Cardiac muscle cell (in vitro differentiated cells and primary cell): ENCODE results near the gene TAS2R31. TPM values are rescaled to one million over a fixed set of nuclear protein-coding genes. Genes with fewer than 3 reads are reported as not detected.
A peak's percentile ranks its signal among the peaks of the same experiment; 100 is the strongest.
"Not testable (repeated sequence)": the region's sequence is repeated elsewhere in the genome, so short reads cannot be mapped to it uniquely, and the experiment has no call there.

ENCODE experiments used
- DNase-seq, 2 donors: peaks; one replicate each; pipeline versions ENCODE4 v3.0.0 to v3.0.0-alpha.2; 2010 to 2017; ENCODE audit warnings: low read depth in 1 of 2, low spot score in 1 of 2
- H3K27ac ChIP-seq: fragments of 200-600 bp; sonication (generic); 2 replicates; pipeline ENCODE4 v1.5.1; 2016
- H3K27me3 ChIP-seq: fragments of 200-600 bp; sonication (generic); 2 replicates; pipeline ENCODE4 v1.6.0; 2016; ENCODE audit warnings: control low read depth
- H3K36me3 ChIP-seq: fragments of 200-600 bp; sonication (generic); 2 replicates; pipeline ENCODE4 v1.5.1; 2016; ENCODE audit warnings: control low read depth
- H3K4me1 ChIP-seq: fragments of 200-600 bp; sonication (generic); 2 replicates; pipeline ENCODE4 v1.8.1; 2017; ENCODE audit warnings: low read depth, mild to moderate bottlenecking, mixed run types
- H3K4me3 ChIP-seq: fragments of 200-600 bp; sonication (generic); 2 replicates; pipeline ENCODE4 v1.5.1; 2016; ENCODE audit warnings: mild to moderate bottlenecking
- H3K9me3 ChIP-seq: fragments of 200-600 bp; sonication (generic); 2 replicates; pipeline ENCODE4 v1.5.1; 2017; ENCODE audit warnings: low read depth, mild to moderate bottlenecking, control low read depth
- CTCF ChIP-seq: IDR thresholded peaks from 2 replicates; pipeline ENCODE4 v1.5.1; 2012; ENCODE audit warnings: low read depth, mild to moderate bottlenecking, low read length
- polyA plus RNA-seq: library from polyadenylated mRNA; unstranded; fragments of >200 nt; fragmentation: Nextera tagmentation; extraction: Ambion mirVana; gene quantifications from 2 replicates; pipeline ENCODE4 v1.2.1, GENCODE V29; 2016
- total RNA-seq: library from RNA; depleted of rRNA; stranded (reverse); fragments of >200 nt; gene quantifications from 2 replicates; pipeline ENCODE4 v1.2.3, GENCODE V29; 2016

TAS2R31 gene
- total and polyA plus RNA-seq, 2 experiments from 2014 or later = 0.29 to 3.0 TPM

GRCh38 chr12:11067514-11067913, 36.3 kb upstream of the TAS2R31 start:
- peak in 1 of 2 donors; percentile 54 for DNase-seq
- Histone ChIP-seq H3K9me3 (no peaks in the 10 kb centered on the region), H3K27me3 (no peaks in the 10 kb centered on the region), H3K36me3 (no peaks in the 10 kb centered on the region), H3K4me1 (no peaks in the 10 kb centered on the region), H3K4me3 (no peak overlapping the region), H3K27ac (no peak overlapping the region)
- no peak for TF ChIP-seq CTCF

DNA sequence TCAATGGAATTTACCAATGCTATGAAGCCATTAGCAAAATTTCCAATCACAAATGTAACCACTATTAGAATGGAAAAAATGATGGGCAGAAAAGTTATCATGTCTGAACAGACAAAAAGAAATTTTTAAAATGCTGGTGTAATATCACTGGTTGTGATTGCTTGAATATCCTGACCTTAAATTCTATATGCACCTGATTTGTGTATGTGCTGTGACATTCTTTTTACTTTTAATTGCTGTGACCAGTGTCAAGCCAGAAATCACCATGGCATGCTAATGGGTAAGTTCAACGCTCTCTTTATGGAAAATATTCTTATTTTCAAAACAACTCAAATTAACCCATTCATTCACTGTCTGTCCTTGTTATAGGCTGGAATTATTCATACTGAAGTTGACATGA, 31.0 kb upstream of the TAS2R31 start, which contains the start of gene TAS2R46:
TSS of gene TAS2R46 (minus strand) at position 101 of the 400 bp plus-strand sequence. CDS start at position 101, 0 bp downstream.
- H3K4me3 ChIP-seq, H3K9me3 ChIP-seq, H3K27ac ChIP-seq, DNase-seq, H3K4me1 ChIP-seq, H3K36me3 ChIP-seq, H3K27me3 ChIP-seq: not testable (repeated sequence)

GRCh38 chr12:11059784-11060183, 28.6 kb upstream of the TAS2R31 start:
- H3K27me3 ChIP-seq = no peaks in the 10 kb centered on the region
- no peaks in the 10 kb centered on the region for H3K9me3 ChIP-seq
- H3K36me3 ChIP-seq = no peaks in the 10 kb centered on the region
- H3K4me3 ChIP-seq = no peak overlapping the region
- TF ChIP-seq CTCF = no peak
- DNase-seq = no peak
- no peak overlapping the region for H3K27ac ChIP-seq
- no peaks in the 10 kb centered on the region for H3K4me1 ChIP-seq

DNA sequence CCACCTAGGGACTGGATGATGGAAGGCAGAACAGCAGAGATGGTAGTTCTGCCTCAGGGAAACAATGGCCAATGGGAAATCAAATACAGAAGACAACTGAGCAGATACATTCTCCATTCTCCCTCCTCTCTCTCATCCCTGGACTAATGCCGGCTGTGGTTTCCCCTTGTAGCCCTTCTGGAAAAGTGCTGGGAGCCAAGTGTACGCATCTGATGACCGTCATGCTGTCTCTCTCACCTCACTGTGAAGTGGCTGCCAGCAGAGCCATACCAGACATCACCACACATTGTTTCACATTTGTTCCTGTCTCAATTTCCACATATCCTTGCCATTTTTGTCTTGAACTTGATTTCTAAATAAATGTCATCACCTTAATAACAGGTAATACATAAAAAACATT, 27.8 kb upstream of the TAS2R31 start:
- H3K27me3 ChIP-seq = no peaks in the 10 kb centered on the region
- no peaks in the 10 kb centered on the region for H3K9me3 ChIP-seq
- peak in 1 of 2 donors; percentile 29 for DNase-seq
- no peaks in the 10 kb centered on the region for H3K36me3 ChIP-seq
- H3K4me3 ChIP-seq = no peak overlapping the region
- no peak overlapping the region for H3K27ac ChIP-seq
- no peak for TF ChIP-seq CTCF
- H3K4me1 ChIP-seq = no peaks in the 10 kb centered on the region

GRCh38 chr12:11055306-11055705, 24.1 kb upstream of the TAS2R31 start:
- H3K4me3 ChIP-seq = no peak overlapping the region
- TF ChIP-seq CTCF = no peak
- H3K27me3 ChIP-seq = no peaks in the 10 kb centered on the region
- no peak for DNase-seq
- H3K36me3 ChIP-seq = no peaks in the 10 kb centered on the region
- no peak overlapping the region for H3K27ac ChIP-seq
- peaks cover 3% of the 10 kb centered on the region for H3K9me3 ChIP-seq
- H3K4me1 ChIP-seq = no peaks in the 10 kb centered on the region

DNA sequence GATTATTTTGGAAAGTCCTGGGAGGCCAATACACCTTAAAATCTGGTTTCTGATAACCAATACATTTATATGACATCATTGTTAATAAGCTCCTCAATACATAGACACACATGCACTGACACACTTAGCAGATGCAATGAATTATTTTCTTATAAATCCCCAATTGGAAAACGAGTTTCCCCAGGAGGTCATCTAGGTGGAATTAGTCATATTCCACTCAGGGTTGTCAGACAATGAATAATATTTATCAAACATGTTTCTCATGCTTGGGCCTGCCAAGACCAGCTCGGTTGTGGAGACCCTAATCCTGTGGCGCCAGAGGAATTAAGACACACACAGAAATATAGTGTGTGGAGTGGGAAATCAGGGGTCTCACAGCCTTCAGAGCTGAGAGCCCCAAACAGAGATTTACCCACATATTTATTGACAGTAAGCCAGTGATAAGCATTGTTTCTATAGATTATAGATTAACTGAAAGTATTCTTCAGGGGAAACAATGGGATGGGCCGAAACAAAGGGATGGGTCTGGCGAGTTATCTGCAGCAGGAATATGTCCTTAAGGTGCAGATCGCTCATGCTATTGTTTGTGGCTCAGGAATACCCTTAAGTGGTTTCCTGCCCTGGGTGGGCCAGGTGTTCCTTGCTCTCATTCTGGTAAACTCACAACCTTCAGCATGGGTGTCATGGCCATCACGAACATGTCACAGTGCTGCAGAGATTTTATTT, 18.8 kb upstream of the TAS2R31 start:
- H3K9me3 ChIP-seq, H3K4me1 ChIP-seq, H3K36me3 ChIP-seq, H3K4me3 ChIP-seq, H3K27ac ChIP-seq, H3K27me3 ChIP-seq, DNase-seq: not testable (repeated sequence)

DNA sequence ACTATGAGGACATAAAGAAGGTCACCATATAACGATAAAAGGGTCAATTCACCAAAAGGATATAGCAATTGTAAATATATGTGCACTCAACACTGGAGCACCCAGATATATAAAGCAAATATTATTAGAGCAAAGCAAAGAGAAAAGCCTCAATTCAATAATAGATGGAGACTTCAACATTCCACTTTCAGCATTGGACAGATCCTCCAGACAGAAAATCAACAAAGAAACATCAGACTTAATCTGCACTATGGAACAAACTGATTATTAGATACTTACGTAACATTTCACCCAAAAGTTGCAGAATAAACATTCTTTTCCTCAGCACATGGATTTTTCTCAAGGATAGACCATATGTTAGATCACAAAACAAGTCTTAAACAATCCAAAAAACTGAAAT, 10.2 kb upstream of the TAS2R31 start:
- H3K36me3 ChIP-seq = peaks cover 11% of the 10 kb centered on the region
- DNase-seq = peak in 1 of 2 donors; percentile 2
- not testable (repeated sequence) for H3K4me3 ChIP-seq, H3K9me3 ChIP-seq, H3K27me3 ChIP-seq, H3K27ac ChIP-seq, H3K4me1 ChIP-seq
